ENCODE measurements around the gene MYT1. TPM values are rescaled to one million over a fixed set of nuclear protein-coding genes. Genes with fewer than 3 reads are reported as not detected.
A peak's percentile ranks its signal among the peaks of the same experiment; 100 is the strongest.

MYT1 gene
- total RNA-seq, 1 donor from 2014 or later = 2.3 TPM

DNA sequence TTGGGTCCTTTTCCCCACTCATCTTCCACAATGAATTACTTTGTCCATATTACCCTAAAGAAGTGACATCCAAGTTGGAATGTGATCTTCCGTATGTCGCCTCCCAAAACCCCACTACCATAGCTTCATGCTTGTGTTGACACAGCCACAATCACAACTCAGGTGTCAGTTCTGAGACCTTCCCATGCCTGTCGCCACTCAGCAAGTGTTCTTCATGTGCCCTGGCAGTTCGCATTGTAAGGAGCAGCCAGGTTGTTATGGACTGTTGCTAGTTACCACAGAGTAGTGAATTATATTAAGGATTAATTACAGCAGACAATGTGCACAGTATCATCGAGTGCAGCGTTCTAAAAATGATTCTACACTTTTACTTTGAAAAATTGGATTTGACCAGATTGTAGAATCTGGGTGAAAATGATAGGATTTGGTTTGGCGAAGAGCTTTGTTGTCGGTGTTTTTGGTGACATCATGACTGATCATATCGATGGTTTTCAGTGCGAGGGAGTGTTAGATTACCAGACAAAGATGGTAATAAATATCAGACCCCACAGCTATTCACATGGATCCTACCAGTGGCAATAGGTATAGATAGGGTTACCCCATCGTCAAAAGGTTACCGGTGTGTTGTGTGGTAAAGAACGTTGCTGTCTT lies 93.0 kb downstream of the MYT1 start:
- peaks cover 2% of the 10 kb centered on the region for H3K36me3 Mint-ChIP-seq (ENCODE audit: insufficient read depth)
- H3K27me3 Mint-ChIP-seq = no peaks in the 10 kb centered on the region
- no peak for DNase-seq (ENCODE audit: low spot score, unreplicated experiment)
- H3K4me3 Mint-ChIP-seq (ENCODE audit: low read depth) = peak overlapping the region; percentile 96
- peak overlapping the region; percentile 44 for H3K27ac Mint-ChIP-seq
- no peaks in the 10 kb centered on the region for H3K9me3 Mint-ChIP-seq (ENCODE audit: low read depth)
- TF ChIP-seq, protein P1, sequence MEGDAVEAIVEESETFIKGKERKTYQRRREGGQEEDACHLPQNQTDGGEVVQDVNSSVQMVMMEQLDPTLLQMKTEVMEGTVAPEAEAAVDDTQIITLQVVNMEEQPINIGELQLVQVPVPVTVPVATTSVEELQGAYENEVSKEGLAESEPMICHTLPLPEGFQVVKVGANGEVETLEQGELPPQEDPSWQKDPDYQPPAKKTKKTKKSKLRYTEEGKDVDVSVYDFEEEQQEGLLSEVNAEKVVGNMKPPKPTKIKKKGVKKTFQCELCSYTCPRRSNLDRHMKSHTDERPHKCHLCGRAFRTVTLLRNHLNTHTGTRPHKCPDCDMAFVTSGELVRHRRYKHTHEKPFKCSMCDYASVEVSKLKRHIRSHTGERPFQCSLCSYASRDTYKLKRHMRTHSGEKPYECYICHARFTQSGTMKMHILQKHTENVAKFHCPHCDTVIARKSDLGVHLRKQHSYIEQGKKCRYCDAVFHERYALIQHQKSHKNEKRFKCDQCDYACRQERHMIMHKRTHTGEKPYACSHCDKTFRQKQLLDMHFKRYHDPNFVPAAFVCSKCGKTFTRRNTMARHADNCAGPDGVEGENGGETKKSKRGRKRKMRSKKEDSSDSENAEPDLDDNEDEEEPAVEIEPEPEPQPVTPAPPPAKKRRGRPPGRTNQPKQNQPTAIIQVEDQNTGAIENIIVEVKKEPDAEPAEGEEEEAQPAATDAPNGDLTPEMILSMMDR (IDR thresholded peaks at IDR 0.05; ENCODE audit: unreplicated experiment) = no peak
- peaks cover 30% of the 10 kb centered on the region for H3K4me1 Mint-ChIP-seq (ENCODE audit: low read depth)

DNA sequence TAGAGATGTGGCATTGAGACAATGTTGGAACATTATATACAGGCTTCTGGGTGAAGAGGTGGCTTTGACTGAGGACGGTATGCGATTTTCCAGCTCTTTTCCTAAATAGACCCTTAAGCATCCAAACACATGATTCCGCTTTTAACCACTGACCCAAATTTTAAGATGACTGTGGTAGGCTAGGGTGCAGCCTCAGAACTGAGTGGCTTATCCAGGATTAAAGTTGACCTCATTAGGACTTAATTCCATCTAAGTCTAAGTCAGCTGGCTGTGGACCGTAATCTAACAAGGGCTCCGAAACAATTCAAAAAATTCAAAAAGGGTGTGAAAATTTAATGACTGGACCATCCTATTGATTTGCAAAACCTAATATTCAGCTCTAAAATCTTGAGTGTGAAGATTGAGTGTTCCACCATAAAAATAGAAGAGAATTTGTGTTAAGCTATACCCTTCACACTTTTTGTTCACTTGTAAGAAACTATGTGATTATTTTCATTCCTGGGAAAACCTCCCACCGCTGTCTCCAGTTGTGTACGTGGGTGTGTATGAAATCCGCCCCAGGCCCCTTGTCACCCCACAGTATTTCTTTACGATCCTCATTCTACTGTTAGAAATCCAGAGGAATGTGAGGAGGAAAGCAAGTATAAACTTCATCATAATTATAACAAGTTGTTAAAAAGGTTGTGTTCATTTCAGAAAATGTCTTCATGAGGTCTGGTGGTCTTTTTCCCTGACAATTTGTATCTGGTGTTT lies 94.0 kb downstream of the MYT1 start:
- TF ChIP-seq, protein P1 (IDR thresholded peaks at IDR 0.05; ENCODE audit: unreplicated experiment) = no peak
- Mint-ChIP-seq H3K36me3 (ENCODE audit: insufficient read depth) (peaks cover 2% of the 10 kb centered on the region), H3K4me3 (ENCODE audit: low read depth) (no peak overlapping the region), H3K27ac (no peak overlapping the region), H3K4me1 (ENCODE audit: low read depth) (peaks cover 30% of the 10 kb centered on the region), H3K9me3 (ENCODE audit: low read depth) (no peaks in the 10 kb centered on the region), H3K27me3 (no peaks in the 10 kb centered on the region)
- DNase-seq (ENCODE audit: low spot score, unreplicated experiment) = no peak

DNA sequence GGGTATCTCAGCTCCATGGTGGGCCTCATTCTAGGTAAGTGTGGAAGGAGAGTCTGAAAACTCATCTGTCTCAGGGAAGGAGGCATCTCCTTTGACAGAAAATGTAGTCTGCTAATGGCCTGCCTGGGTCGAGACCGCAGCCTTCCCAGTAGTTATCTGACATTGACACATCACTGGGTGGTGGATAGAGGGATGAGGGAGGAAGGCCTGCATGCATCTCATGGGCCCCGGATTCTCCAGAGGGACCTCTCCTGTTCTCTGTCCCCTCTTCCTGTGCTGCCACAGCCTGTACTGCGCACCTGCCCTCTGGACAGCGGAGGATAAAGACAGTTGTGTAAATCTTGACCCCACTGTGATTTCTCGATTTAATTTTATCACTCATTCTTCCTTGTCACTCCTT lies 96.0 kb downstream of the MYT1 start:
- H3K27me3 Mint-ChIP-seq = no peaks in the 10 kb centered on the region
- H3K27ac Mint-ChIP-seq = no peak overlapping the region
- no peak for DNase-seq (ENCODE audit: low spot score, unreplicated experiment)
- H3K9me3 Mint-ChIP-seq (ENCODE audit: low read depth) = no peaks in the 10 kb centered on the region
- peaks cover 4% of the 10 kb centered on the region for H3K36me3 Mint-ChIP-seq (ENCODE audit: insufficient read depth)
- TF ChIP-seq, protein P1 (IDR thresholded peaks at IDR 0.05; ENCODE audit: unreplicated experiment) = no peak
- H3K4me1 Mint-ChIP-seq (ENCODE audit: low read depth) = peaks cover 23% of the 10 kb centered on the region
- no peak overlapping the region for H3K4me3 Mint-ChIP-seq (ENCODE audit: low read depth)

DNA sequence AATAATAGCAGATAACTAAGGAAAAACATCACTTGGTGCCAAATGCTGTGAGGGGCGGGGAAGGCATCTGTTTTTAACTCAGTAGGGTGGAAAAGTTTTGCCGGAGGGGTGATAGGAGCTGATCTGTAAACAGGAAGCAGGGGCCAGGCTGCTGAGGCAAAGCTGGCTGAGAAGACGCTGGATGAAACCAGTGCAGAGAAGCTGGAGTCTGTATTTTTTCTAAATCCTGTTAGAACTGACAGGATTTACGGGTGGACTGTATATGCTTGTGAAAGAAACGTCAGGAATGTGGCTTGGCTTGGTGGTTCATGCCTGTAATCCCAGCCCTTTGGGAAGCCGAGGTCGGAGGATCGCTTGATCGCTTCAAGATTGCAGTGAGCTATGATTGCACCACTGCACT lies 96.9 kb downstream of the MYT1 start:
- Mint-ChIP-seq H3K4me1 (ENCODE audit: low read depth) (peaks cover 22% of the 10 kb centered on the region), H3K9me3 (ENCODE audit: low read depth) (no peaks in the 10 kb centered on the region), H3K27me3 (no peaks in the 10 kb centered on the region), H3K36me3 (ENCODE audit: insufficient read depth) (peaks cover 4% of the 10 kb centered on the region), H3K27ac (peak overlapping the region; percentile 43), H3K4me3 (ENCODE audit: low read depth) (no peak overlapping the region)
- TF ChIP-seq, protein P1 (IDR thresholded peaks at IDR 0.05; ENCODE audit: unreplicated experiment) = no peak
- DNase-seq (ENCODE audit: low spot score, unreplicated experiment) = no peak

DNA sequence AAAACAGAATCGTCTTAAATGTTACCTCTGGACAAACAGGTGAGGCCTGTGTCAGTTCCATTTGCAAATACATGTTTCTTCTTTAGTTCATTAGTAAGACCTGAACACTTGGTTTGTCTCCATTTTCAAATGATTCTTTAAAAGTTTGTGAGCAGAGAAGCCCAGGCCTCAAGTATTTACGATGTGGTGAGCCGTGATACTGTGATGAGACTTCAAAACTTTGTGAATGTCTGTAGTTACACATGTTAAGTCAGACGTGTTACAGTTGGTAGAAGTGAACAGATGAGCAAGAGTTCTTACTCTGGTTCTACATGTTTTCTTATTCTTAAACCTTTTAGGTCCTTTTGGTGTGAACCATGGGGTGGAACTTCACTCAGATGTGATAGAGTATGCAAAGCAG lies 99.8 kb downstream of the MYT1 start:
- Mint-ChIP-seq H3K9me3 (ENCODE audit: low read depth) (no peaks in the 10 kb centered on the region), H3K4me1 (ENCODE audit: low read depth) (peaks cover 2% of the 10 kb centered on the region), H3K27ac (no peak overlapping the region), H3K27me3 (no peaks in the 10 kb centered on the region), H3K4me3 (ENCODE audit: low read depth) (no peak overlapping the region), H3K36me3 (ENCODE audit: insufficient read depth) (peaks cover 9% of the 10 kb centered on the region)
- DNase-seq (ENCODE audit: low spot score, unreplicated experiment) = no peak
- TF ChIP-seq, protein P1 (IDR thresholded peaks at IDR 0.05; ENCODE audit: unreplicated experiment) = no peak

Data from progenitor cell of endocrine pancreas (in vitro differentiated cells).